SHP77 treated with DMSO at 0.1 percent for 48 hours (cell line): ENCODE results near the gene LIX1L.
A peak's percentile ranks its signal among the peaks of the same experiment; 100 is the strongest.

Experiments used
- DNase-seq: peaks from one replicate; lab custom pipeline; 2025; lab: John Stamatoyannopoulos, UW

Gene LIX1L

DNA sequence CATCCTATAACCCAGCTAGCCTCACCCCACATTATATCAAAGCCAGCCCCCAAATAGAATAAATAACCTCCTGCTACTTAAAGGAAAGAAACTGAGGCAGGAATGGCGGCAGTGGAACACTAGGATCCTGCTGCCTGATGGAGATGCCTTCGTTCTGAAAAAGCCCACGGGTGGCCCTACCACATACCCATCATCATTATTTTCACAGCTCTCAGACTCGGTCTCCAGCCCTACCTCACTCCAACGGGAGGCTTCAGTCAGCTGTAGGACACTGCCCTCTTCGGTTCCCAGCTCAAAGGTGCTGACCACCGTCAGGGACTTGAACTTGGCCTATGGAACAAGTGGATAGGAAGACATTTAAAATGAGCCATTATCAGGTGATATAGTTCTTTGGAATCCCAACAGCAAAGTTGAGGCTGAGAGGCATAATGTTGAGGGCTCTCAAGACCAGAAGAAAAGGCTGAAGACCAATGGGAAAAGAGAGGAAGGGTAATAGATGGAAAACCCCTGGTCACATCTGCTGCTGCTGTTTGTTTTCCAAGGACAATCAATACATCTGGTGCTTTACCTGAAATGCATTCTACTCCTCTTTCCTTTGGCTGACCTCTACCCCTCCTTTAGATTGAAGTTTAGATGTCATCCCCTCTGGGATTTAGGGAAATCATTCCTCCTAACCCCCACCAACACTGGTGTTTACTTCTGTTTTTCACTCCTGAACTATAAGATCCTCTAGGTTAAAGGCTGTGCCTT, 64.3 kb downstream of the LIX1L start:
- no peak for DNase-seq

DNA sequence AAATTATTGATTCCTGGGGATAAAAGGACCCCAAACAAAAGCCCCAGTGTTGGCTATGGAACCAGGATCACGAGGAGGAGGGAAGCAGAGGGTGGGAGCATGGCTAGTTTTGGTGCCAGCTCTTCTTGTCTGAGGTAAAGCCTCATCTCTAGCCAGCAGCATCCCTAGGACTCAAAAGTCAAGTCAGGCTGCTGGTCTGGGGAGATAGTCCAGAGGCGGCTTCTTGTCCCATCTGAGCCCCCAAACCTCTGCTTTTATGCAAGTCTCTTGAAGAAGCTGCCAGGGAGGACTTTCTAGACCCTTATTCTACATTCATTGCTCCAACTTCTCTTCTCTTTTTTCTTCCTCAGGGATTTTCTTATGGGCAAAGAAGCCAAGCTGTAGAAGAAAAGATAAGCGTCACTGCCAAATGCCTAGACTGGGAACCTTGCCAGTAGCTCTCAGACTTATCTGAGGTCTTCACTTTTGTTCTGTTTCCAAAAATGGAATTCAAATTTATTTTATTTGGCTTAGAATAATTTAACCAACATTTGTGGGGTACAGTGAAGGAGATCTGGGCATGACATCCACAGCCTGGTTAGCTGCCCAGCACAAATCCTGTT, 65.2 kb downstream of the LIX1L start:
- no peak for DNase-seq

DNA sequence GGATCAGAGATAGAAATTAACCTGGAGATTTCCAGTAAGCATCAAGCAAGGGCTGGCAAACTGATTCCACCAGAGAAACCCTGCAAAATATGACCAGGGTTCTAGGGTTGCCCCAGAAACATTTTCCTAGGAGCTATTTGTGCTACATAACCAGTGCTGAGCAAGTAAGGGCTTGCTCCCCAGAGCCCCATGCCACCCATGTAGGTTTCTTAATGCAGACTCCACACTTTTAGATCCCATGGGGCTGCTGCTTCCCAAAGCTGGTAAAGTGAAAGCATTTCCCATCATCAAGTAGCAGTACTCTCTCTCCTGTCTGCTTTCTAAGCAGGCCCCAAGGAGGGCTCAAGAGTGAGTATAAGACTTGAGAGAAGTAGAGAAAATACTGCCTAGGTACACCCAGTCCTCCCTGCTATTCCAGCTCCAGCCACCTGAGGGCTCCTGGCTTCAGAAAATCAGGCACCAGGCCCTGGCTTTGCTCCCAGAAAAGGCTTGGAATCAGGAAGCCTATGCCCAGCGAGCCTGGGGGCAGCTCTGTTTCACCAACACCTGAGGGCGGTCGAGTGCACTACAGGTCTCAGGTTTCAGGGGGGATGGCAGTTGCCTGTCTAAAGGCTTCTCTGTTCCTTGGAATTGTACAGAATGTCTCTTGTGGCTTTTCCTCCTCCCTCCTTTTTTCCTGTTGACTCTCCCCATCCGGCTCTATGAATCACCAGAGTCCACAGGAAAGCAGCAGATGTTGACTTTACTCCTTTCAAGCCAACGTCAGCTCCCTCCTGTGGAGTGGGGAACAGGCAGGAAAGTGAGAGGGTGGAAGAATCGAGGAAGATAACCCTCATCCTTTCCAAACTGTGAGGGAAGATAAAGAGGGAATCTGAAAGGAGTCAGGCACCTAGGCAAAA, 66.0 kb downstream of the LIX1L start:
- peak; percentile 99 for DNase-seq

DNA sequence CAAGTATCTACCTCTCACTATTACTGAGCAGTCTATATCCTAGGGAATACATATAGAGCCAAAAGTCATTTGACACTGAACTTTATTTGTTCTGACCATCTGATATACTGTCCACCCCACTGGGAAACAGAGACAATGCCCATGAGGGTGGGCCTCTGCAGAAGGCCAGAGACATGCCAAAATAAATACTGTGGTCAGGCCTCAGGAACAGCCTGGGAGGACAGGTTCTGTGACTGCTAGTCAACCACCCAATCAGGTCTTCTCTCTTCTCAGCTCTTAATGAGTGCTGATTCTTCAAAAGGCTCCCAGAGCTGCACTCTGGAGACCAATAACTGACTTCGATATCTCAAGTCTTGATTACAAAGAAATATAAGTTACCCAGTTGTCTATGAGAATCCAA, 66.7 kb downstream of the LIX1L start:
- no peak for DNase-seq

DNA sequence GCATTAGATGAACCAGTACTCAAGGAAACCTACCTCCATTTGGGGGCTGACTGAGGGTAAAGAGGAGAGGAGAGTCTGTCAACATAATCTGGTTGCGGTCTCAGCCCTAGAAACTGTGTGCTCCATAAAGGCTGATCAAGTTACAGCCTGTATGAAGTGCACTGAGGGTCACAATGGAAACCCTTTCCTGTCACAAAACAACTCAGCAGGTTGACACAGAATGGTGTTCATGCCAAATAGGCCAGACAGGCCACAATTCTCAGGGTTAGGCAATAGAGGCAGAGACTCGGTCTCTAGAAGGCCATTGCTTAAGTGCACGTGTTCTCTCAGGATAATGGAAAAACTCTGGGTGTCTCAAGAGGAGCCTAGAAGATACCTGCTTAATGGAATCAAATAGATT, 68.1 kb downstream of the LIX1L start:
- DNase-seq = peak; percentile 15

DNA sequence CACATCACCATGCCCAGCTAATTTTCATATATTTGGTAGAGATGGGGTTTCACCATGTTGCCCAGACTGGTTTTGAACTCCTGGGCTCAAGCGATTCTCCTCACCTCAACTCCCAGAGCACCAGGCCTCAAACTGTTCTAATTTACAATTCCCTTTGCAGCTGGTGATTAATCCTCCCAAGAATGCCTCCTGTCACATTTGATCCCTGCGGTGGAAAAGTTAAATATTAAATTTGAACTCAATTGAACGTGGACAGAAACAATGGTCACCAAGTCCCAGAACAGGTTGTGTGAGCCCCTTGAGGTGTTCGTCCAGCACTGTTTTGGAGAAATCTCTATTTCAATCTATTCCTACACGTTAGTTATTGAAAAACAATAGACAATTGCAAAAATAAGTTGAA, 70.2 kb downstream of the LIX1L start:
- no peak for DNase-seq

DNA sequence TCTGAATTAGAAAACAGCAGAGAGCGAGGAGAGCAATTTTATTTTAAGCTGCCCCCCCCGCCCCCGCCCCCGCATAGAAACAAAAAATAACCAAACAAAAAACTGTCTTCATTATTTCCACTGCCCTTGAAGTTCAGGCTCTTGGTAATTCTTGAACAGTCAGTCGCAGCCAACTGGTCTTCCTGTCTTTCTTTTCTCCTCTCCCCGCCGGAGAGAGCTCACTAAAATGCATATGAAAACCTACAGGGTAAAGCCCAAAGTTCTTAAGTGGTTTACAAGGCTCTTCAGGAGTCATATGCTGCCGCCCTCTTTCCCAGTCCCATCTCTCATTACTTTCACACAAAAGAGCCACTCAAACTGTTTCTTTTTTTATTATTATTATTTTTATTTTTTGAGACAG, 71.0 kb downstream of the LIX1L start:
- DNase-seq = no peak

DNA sequence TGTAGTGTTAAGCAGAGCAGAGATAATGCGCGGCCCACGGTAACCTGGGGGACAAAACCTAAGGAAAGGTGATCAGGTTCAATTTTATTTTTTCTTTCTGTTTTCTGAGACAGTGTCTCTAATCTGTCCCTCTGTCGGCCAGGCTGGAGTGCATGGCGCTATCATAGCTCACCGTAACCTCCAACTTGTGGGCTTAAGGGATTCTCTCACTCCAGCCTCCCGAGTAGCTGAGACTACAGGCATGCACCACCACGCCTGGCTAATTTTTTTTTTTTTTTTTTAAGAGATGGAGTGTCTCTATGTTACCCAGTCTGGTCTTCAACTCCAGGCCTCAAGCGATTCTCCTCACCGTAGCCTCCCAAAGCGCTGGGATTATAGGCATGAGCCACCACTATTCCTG, 71.4 kb downstream of the LIX1L start:
- no peak for DNase-seq

DNA sequence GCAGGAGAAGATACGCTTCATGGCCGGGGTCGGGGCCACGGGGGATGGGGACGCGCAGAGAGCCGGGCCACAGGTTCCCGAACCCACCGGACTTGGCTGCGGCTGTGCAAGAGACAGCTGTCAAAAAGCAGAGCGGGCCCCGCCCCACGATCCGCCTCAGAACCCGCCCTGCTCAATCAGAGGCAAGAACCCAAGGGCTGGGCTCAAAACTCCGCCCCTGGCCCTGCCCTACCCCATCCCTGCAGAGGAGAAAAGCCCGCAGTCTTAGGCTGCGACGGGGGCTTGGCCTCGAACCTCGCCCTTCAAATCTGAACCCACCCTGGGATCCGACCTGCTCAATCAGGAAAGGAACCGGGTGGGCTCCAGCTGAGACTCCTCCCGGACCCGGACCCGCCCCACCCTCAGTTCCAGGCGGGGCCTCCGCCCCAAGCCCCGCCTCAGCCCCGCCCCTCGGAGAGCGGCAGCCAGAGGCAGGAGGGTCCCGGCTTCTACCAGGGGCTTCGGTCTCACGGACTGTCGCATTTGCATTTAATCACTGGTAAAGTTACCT, 72.0 kb downstream of the LIX1L start, which contains the start of gene ANKRD35:
TSS of gene ANKRD35 (minus strand) at position 129 of the 550 bp plus-strand sequence. CDS start at position 21, 108 bp downstream.
- peak; percentile 73 for DNase-seq

DNA sequence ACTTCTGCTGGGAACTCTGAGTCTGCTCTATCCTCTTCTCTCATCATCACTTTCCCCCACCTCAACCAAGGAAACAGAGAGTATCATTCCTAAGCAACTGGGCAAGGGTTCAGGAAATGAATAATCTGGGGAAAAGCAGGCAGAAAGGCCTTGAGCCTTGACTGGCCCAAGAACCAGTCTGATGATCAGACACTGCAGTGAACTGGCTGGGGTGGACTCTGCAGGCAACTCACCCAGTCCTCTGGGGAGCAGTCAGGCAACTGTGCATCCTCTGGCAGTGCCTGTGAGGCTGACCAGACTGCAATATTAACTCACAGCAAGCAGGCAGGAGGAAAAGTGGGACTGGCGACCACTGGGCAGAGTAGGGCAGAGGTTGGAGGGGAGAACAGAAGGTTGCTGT, 73.1 kb downstream of the LIX1L start:
- DNase-seq = no peak
